GM18907 (cell line): ENCODE measurements around the gene SH3TC2.
"Not testable (repeated sequence)": the region's sequence is repeated elsewhere in the genome, so short reads cannot be mapped to it uniquely, and the experiment has no call there.

Source experiments
- ATAC-seq: cut with Tn5 transposase; IDR thresholded peaks from one replicate; pipeline ENCODE4 v1.9.1; 2021; ENCODE audit warnings: mild to moderate bottlenecking, moderate library complexity; ENCODE audit not compliant: unreplicated experiment

SH3TC2 gene

GRCh38 chr5:149063017-149063687, at the start of gene SH3TC2:
Gene SH3TC2, minus strand, starts transcription at chr5:149063062. Its CDS starts 40 bp downstream, at chr5:149063022.
- no peak for ATAC-seq

DNA sequence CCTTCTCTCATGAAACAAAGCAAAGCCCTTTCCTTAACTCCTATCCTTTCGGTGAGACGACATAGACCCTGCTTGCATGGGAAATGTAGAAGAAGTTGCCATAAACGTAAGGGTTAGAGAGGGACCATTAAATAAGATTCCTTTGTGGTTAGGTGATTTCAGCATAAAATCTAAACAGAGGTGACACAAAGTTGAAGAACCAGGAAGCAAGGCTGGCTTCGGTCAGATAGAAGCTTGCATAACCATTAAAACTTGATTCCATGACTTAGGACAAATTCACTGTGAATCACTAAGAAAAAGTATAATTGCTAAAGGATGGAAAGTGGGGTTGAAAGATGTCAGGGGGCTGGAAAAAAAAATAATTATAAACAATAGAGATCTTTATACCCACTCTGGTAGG, 47.5 kb upstream of the SH3TC2 start:
- ATAC-seq, result no peak

- ATAC-seq, result no peak
These were observed 45.9 kb upstream of the SH3TC2 start for GRCh38 chr5:149108651-149109280.

GRCh38 chr5:149100331-149100730, 37.5 kb upstream of the SH3TC2 start:
- ATAC-seq, result no peak

GRCh38 chr5:149099920-149100319, 37.1 kb upstream of the SH3TC2 start:
- no peak for ATAC-seq

DNA sequence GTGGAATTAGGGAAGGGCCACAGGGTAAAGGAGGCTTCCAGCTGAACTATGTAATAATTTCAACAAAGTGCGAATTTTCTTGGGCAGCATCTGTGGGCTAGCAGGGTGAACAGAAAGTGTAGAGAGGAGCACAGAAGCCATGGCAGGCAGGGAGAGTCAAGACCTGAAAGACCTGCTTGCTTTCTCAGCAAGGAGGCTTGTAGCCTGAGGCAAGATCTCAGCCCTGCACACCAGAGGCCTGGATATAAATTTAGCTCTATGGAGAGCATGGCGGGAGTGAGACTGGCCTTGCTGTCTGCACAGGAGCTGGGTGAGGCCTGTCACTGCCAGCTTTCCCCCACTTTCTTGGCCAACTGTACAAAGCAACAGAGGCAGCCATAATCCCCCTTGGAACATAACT, 32.1 kb upstream of the SH3TC2 start:
- no peak for ATAC-seq

DNA sequence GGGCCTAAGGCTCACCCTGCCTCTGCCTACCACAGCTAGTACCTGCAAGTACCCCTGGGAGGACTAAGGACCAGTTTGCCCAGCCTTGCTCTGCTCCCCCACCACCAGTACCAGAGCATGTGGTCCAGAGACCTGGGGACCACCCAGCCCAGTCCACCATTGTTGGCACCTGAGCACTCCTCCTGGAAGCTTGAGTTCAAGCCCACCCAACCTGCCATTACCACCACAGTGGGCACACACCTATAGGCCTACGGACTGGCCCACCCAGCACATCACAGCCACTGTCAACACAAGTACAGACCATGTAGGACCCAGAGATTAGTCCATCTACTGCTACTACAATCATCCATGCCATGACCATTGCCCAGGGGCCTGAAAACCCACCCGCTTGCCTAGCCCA, 30.8 kb upstream of the SH3TC2 start:
- ATAC-seq, result no peak

DNA sequence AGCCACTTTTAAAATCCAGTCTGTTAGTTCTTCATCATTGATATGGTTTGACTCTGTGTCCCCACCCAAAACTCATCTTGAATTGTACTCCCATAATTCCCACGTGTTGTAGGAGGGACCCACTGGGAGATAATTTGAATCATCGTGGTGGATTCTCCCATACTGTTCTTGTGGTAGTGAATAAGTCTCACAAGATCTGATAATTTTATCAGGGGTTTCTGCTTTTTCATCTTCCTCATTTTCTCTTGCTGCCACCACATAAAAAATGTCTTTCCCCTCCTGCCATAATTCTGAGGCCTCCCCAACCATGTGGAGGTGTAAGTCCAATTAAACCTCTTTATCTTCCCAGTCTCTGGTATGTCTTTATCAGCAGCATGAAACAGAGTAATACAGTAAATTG, 26.9 kb upstream of the SH3TC2 start:
- ATAC-seq, result no peak

DNA sequence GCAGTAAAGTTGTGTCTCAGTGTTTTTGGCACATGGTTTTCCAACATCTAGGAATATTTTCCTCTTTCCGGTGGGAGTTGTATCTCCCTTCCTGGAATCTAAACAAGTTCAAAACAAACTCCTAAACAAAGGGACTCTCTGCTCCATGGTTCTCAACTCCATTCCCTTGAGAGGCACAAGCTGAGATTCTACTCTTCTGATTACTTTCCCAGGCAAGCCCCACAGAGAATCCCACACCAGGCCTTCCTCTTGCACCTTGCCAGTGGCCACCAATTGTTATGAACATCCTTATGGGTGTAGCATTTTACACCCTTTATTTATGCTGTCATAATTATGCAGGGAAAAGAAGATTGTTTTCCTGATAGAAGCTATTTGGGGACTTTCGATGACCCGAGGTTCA, 25.8 kb upstream of the SH3TC2 start:
- no peak for ATAC-seq

DNA sequence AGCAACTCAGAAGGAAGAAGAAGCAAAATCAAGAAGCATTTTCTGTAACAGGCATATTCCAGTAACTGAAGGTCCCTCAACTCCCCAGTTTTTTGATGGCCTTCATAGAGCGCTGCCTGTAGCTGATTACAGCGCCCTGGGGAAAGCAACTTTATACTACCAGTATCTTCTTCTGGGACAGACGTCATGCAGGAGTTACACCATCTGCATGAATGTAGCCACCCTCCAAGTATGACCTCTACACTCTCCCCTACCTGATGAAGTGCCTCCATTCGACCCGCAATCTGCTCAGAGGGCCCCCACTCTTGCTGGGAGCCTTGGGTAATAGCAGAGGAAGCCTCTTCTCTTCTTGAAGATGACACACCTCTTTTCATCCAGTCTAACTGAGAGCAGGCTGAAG, 21.0 kb upstream of the SH3TC2 start:
- no peak for ATAC-seq

DNA sequence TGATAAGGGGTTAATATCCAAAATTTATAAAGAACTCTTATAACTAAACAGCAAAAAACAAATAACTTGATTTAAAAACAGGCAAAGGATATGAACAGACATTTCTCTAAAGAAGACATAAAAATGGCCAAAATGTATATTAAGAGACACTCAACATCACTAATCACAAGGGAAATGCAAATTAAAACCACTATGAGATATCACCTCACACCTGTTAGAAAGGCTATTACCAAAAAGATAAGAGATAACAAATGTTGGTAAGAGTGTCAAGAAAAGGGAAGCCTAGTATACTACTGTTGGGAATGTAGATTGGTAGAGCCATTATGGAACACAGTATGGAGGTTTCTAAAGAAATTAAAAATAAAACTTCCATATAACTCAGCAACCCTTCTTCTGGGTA, 19.4 kb upstream of the SH3TC2 start:
- ATAC-seq, result no peak

DNA sequence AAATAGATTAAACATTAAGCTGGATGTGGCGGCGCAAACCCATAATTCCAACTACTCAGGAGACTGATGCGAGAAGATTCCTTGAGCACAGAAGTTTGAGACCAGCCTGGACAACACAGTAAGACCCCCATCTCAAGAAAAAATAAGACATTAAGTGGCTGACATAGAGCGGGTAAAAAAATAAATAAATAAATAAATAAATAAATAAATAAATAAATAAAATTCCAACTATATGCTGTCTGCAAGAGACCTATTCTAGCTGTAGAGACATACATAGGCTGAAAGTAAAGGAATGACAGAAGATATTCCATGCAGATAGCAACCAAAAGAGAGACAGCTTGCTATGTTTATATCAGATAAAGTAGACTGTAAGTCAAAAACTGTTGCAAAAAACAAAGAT, 17.4 kb upstream of the SH3TC2 start:
- no peak for ATAC-seq

DNA sequence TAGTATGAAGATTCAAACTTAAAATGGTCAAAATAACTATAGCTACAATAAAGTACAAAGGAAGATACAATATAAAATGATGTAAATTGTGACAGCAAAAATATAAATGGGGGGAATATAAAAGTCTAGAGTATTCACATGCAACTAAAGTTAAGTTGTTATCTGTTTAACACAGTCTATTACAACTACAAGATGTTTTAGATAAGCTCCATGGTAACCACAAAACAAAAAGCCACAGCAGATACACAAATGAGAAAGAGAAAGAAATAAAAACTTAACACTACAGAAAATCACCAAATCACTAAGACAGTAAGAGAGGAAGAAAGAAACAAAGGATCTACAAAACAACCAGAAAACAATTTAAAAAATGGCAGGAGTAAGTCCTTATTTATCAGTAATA, 17.0 kb upstream of the SH3TC2 start:
- ATAC-seq, result no peak

DNA sequence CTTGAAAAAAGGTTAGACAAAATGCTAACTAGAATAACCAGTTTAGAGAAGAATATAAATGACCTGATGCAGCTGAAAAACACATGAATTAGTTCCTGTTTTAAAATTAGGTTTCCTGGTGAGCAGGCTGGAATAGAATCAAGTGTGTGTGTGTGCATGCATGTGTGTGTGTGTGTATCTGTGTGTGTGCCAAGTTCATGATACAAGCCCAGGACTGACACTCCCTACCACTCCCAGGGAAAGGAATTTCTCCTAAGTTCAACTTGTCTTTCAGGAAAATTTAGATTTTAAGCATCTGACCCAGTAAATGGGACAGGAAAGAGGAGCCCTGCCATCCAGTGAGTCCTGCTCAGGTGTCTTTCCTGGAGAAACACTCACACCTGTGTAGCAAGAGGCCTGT, 11.2 kb upstream of the SH3TC2 start:
- ATAC-seq, result not testable (repeated sequence)

DNA sequence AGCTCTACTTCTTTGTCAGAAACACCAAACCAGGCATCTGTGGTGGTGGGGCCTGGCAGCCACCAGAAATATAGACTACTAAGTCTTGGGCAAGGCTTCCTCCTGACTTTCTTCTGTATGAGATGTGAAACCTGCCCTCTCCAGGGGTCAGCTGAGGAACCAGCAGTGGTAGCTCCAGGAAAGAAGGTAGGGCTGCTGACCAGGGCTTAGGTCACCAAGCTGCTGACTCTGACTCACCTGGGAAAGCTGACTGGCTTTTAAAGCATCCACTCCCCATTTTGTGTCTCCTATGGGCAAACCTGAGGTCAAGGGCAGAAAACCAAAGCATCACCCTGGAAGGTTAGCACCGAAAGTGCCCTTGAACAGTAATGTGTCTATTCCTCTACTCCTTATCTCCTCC, 10.4 kb upstream of the SH3TC2 start:
- no peak for ATAC-seq

- ATAC-seq, result no peak
These were observed 9.9 kb upstream of the SH3TC2 start for GRCh38 chr5:149072791-149073190.

GRCh38 chr5:149072376-149072775, 9.5 kb upstream of the SH3TC2 start:
- no peak for ATAC-seq

- ATAC-seq, result no peak
These were observed 8.9 kb upstream of the SH3TC2 start for GRCh38 chr5:149071756-149072155.

DNA sequence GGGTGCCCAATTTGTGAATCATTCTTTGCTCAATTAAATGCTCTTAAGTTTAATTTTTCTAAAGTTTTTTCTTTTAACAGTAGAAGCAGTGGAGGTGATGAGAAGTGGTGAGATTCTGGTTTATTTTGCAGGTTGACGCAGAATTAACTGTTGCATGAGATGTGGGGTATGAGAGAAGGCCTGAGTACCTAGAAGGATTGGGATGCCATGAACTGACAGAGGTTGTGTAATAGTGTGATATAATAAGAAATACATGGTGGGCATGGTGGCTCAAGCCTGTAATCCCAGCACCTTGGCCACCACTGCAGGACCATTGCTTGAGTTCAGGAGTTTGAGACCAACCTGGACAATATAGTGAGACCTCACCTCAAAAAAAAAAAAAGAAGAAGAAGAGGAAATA, 8.4 kb upstream of the SH3TC2 start:
- no peak for ATAC-seq

GRCh38 chr5:149069711-149070110, 6.8 kb upstream of the SH3TC2 start:
- no peak for ATAC-seq

GRCh38 chr5:149063896-149064478, 1.1 kb upstream of the SH3TC2 start:
- ATAC-seq, result no peak

GRCh38 chr5:149062371-149063016, 368 bp downstream of the SH3TC2 start:
- no peak for ATAC-seq
